K562 (cell line): Measurements from ENCODE around the gene TYMP. TPM values are rescaled to one million over a fixed set of nuclear protein-coding genes. Genes with fewer than 3 reads are reported as not detected.

Experiments used
- ATAC-seq: fragments of 200-7000 bp; cut with Tn5 transposase; 3 replicates; pipeline ENCODE4 v1.9.1; 2020; ENCODE audit warnings: moderate library complexity
- BruUV-seq: library from RNA; stranded (reverse); fragments of 400-500 nt; replicated peaks from 2 replicates; lab custom pipeline; 2021; lab: Mats Ljungman, UMichigan
- CTCF ChIA-PET: fragments of 300-600 bp; formaldehyde crosslinking; extraction: SDS; loops from one replicate; lab custom pipeline; 2021; ENCODE audit warnings: low intra/inter-chr PET ratio; lab: Yijun Ruan, JAX
- POLR2A ChIA-PET: fragments of 300-600, 350-650 bp; sonication (Branson Sonifier 250); formaldehyde crosslinking; extraction: SDS; loops from one replicate; lab custom pipeline; 2021; ENCODE audit warnings: antibody characterized with exemption, inconsistent platforms; lab: Yijun Ruan, JAX
- DNase-seq, 4 experiments: peaks; one replicate each; pipeline versions ENCODE4 v3.0.0 to v3.0.0-alpha.2; 2011 to 2018; ENCODE audit warnings: low spot score in 3 of 4, mixed read lengths in 3 of 4; ENCODE audit errors: extremely low read depth in 1 of 4
- FAIRE-seq: peaks from 2 replicates; lab custom pipeline; 2011; peaks lifted over from hg19 to GRCh38; lab: Jason Lieb, UNC
- H2AFZ ChIP-seq: 2 replicates; pipeline ENCODE4 v1.6.0; 2011; ENCODE audit warnings: low read depth, low read length, control low read depth, inconsistent platforms
- H3K27ac ChIP-seq: fragments of 200-600 bp; 3 replicates; pipeline ENCODE4 v1.8.0; 2011; ENCODE audit warnings: low read depth, mild to moderate bottlenecking, control low read depth, inconsistent platforms, low read length, moderate library complexity, mixed read lengths; ENCODE audit errors: extremely low read depth
- H3K27me3 ChIP-seq, 2 experiments: fragments of 300-600 bp in 1 of 2; 2 replicates in 1 of 2; 3 replicates in 1 of 2; pipeline versions ENCODE4 v1.6.0 to v1.8.0; 2011; ENCODE audit warnings: inconsistent platforms in 2 of 2, low read length in 2 of 2, mild to moderate bottlenecking in 1 of 2, mixed read lengths in 1 of 2, moderate library complexity in 1 of 2; ENCODE audit not compliant: control insufficient read depth in 2 of 2, insufficient read depth in 2 of 2
- H3K36me3 ChIP-seq: fragments of 300-600 bp; 3 replicates; pipeline ENCODE4 v1.8.0; 2011; ENCODE audit warnings: mild to moderate bottlenecking, low read length, inconsistent platforms; ENCODE audit not compliant: control insufficient read depth, insufficient read depth
- H3K4me1 ChIP-seq, 2 experiments: fragments of 200-600 bp in 1 of 2; replicated peaks in 1 of 2; 2 replicates in 1 of 2; 3 replicates in 1 of 2; pipeline versions ENCODE4 v1.5.1 to v1.8.0; 2011; ENCODE audit warnings: inconsistent platforms in 2 of 2, low read length in 2 of 2, mild to moderate bottlenecking in 1 of 2, mixed read lengths in 1 of 2, moderate library complexity in 1 of 2; ENCODE audit not compliant: control insufficient read depth in 2 of 2, insufficient read depth in 2 of 2
- H3K4me2 ChIP-seq: 2 replicates; pipeline ENCODE4 v1.6.1; 2011; ENCODE audit warnings: low read length, control low read depth, inconsistent platforms, mixed read lengths; ENCODE audit not compliant: insufficient read depth
- H3K4me3 ChIP-seq: fragments of 200-600 bp; sonication (generic), shearing (Covaris generic); 2 replicates; pipeline ENCODE4 v1.5.1; 2016; ENCODE audit warnings: control low read depth, inconsistent platforms
- H3K79me2 ChIP-seq: fragments of 200-600 bp; 3 replicates; pipeline ENCODE4 v1.8.0; 2011; ENCODE audit warnings: low read length, inconsistent platforms; ENCODE audit not compliant: control insufficient read depth, insufficient read depth
- H3K9ac ChIP-seq, 2 experiments: 2 replicates each; pipeline versions ENCODE4 v1.6.0 to v1.6.1; 2011; ENCODE audit warnings: low read depth in 2 of 2, low read length in 2 of 2, control low read depth in 1 of 2, inconsistent platforms in 1 of 2, mild to moderate bottlenecking in 1 of 2, mixed read lengths in 1 of 2; ENCODE audit not compliant: insufficient read depth in 1 of 2
- H3K9me1 ChIP-seq: one replicate; pipeline ENCODE4 v1.6.0; 2011; ENCODE audit warnings: inconsistent platforms, mild to moderate bottlenecking, low read length, moderate library complexity; ENCODE audit not compliant: control insufficient read depth, insufficient read depth
- H3K9me3 ChIP-seq: replicated peaks from 2 replicates; pipeline ENCODE4 v1.5.1; 2011; ENCODE audit warnings: low read depth, low read length, inconsistent platforms; ENCODE audit not compliant: control insufficient read depth, insufficient read depth
- H4K20me1 ChIP-seq: replicated peaks from 2 replicates; pipeline ENCODE4 v1.6.1; 2011; ENCODE audit warnings: low read length, inconsistent platforms, mixed read lengths; ENCODE audit not compliant: control insufficient read depth, insufficient read depth
- CHCHD3 ChIP-seq: fragments of 250-450 bp; sonication (Bioruptor Pico); IDR thresholded peaks from 2 replicates; pipeline ENCODE4 v2.1.2; 2022; ENCODE audit warnings: mild to moderate bottlenecking
- CLOCK ChIP-seq: fragments of 250-450 bp; sonication (Bioruptor Pico); IDR thresholded peaks from 2 replicates; pipeline ENCODE4 v1.4.0; 2020; ENCODE audit warnings: mild to moderate bottlenecking, moderate library complexity, borderline replicate concordance
- DNMT1 ChIP-seq: fragments of 450-650 bp; IDR thresholded peaks from 2 replicates; pipeline ENCODE4 v1.6.1; 2016; ENCODE audit warnings: antibody characterized with exemption, mild to moderate bottlenecking
- ELF4 ChIP-seq: fragments of 450-650 bp; formaldehyde crosslinking; IDR thresholded peaks from 2 replicates; pipeline ENCODE4 v1.4.0; 2022; ENCODE audit warnings: missing genetic modification characterization
- HINFP ChIP-seq: fragments of 450-650 bp; conservative IDR thresholded peaks from 2 replicates; pipeline ENCODE4 v1.6.1; 2016; ENCODE audit warnings: missing genetic modification characterization, low read depth, mild to moderate bottlenecking, control low read depth, missing compliant biosample characterization
- HMGXB4 ChIP-seq: sonication (generic); formaldehyde crosslinking; IDR thresholded peaks from 2 replicates; pipeline ENCODE4 v1.8.1; 2023; ENCODE audit warnings: mild to moderate bottlenecking, missing genetic modification reagents
- MEIS2 ChIP-seq: fragments of 450-650 bp; IDR thresholded peaks from 2 replicates; pipeline ENCODE4 v1.6.1; 2014; ENCODE audit warnings: mild to moderate bottlenecking; ENCODE audit not compliant: partially characterized antibody
- MXD1 ChIP-seq: fragments of 250-450 bp; sonication (Bioruptor Pico); IDR thresholded peaks from 2 replicates; pipeline ENCODE4 v1.8.0; 2021; ENCODE audit warnings: borderline replicate concordance, mild to moderate bottlenecking, moderate library complexity; ENCODE audit not compliant: poor library complexity, severe bottlenecking
- NR0B1 ChIP-seq: fragments of 450-650 bp; IDR thresholded peaks from one replicate; pipeline ENCODE4 v1.6.1; 2018; ENCODE audit warnings: mild to moderate bottlenecking, moderate library complexity; ENCODE audit not compliant: partially characterized antibody
- PHF21A ChIP-seq: fragments of 450-650 bp; IDR thresholded peaks from 2 replicates; pipeline ENCODE4 v1.6.1; 2017; ENCODE audit warnings: low read depth, borderline replicate concordance
- SMC3 ChIP-seq: conservative IDR thresholded peaks from 2 replicates; pipeline ENCODE4 v1.6.1; 2011; ENCODE audit warnings: low read depth, low read length, improper control_type of control experiment; ENCODE audit not compliant: insufficient read depth
- TAF7 ChIP-seq: fragments of 450-650 bp; IDR thresholded peaks from 2 replicates; pipeline ENCODE4 v1.6.1; 2016; ENCODE audit warnings: missing genetic modification characterization, missing compliant biosample characterization
- ZNF184 ChIP-seq: sonication (generic); formaldehyde crosslinking; IDR thresholded peaks from 2 replicates; pipeline ENCODE4 v1.5.0; 2020; ENCODE audit warnings: missing genetic modification reagents
- WGBS: fragments of 100-300 bp; shearing (Covaris generic); methylation state at CpG from one replicate; pipeline ENCODE4 v1.1.6; 2016; ENCODE audit warnings: low coverage, mixed read lengths; ENCODE audit not compliant: insufficient coverage; ENCODE audit errors: missing lambda C conversion rate; 5-methylcytosine and 5-hydroxymethylcytosine counted together
- in situ Hi-C: fragments of 300-500 bp; cut with MboI; formaldehyde crosslinking; loops from 4 replicates; pipeline ENCODE4 v1.15.0; 2018; ENCODE audit warnings: inconsistent platforms, mixed read lengths
- intact Hi-C: fragments of 100-400 bp; cut with micrococcal nuclease; formaldehyde crosslinking; loops from 2 replicates; pipeline ENCODE4 v1.14.2; 2022
- polyA plus RNA-seq, 8 experiments: library from polyadenylated mRNA; depleted of rRNA in 4 of 8; stranded (reverse) in 5 of 8; unstranded in 3 of 8; fragments of >200 nt; fragmentation: Nextera tagmentation in 2 of 8; fragmentation: Illumina TruSeq in 1 of 8; extraction: Ambion mirVana in 2 of 8; extraction: Trizol in 1 of 8; gene quantifications; 2 replicates each; pipeline versions ENCODE4 v1.2.1 to v1.2.3, GENCODE V29; 2011 to 2014; ENCODE audit warnings: inconsistent platforms in 1 of 8, missing spikeins in 1 of 8
- total RNA-seq, 7 experiments: library from RNA; depleted of rRNA in 6 of 7; stranded (reverse); fragments of >200 nt in 6 of 7; fragmentation: Illumina TruSeq in 2 of 7; extraction: Trizol in 2 of 7; gene quantifications; 2 replicates each; pipeline versions ENCODE4 v1.2.1 to v1.2.3, GENCODE V29; 2011 to 2021; ENCODE audit warnings: low replicate concordance in 1 of 7

The TYMP gene
- total and polyA plus RNA-seq, 9 of the 15 experiments (the other 6 are each of a cell fraction or from before 2014, with no cell fraction given): 0.03 to 4.0 (median 2.4) TPM; not detected in 4

GRCh38 chr22:50573491-50574382 is 43.9 kb upstream of the TYMP start:
- ChIA-PET CTCF (no interaction called here), POLR2A (interaction anchor here (0.7 to 1.5 kb wide), 4 partner anchors 8 to 88 kb away, joined by 3 to 5 read pairs (median 3); no protein-coding TSS in a partner anchor)
- no peaks in the 10 kb centered on the region for H3K9me1 ChIP-seq
- BruUV-seq: no TSS peak
- no peaks in the 10 kb centered on the region for H4K20me1 ChIP-seq
- no peak overlapping the region for H3K4me3 ChIP-seq
- H3K4me2 ChIP-seq: no peak overlapping the region
- no peak overlapping the region for H3K27ac ChIP-seq
- intact Hi-C loops: no loop called here
- no peaks in the 10 kb centered on the region for H3K9me3 ChIP-seq
- DNase-seq (no peak), ATAC-seq (no peak), FAIRE-seq (no peak)
- 62% methylated on average over 16 of the region's 26 CpGs for whole genome bisulfite sequencing
- in situ Hi-C loops: no loop called here
- no peaks in the 10 kb centered on the region for H3K36me3 ChIP-seq
- H3K4me1 ChIP-seq: peaks cover 0 to 17% of the 10 kb centered on the region in 2 experiments; a peak in 3 of 5 replicates
- H3K27me3 ChIP-seq: no peaks in the 10 kb centered on the region
- no peaks in the 10 kb centered on the region for H3K79me2 ChIP-seq
- no peak overlapping the region for H3K9ac ChIP-seq
- H2AFZ ChIP-seq: no peak overlapping the region
- no peak for TF ChIP-seq NR0B1
- TF ChIP-seq CHCHD3 (CRISPR knock-in tag): no peak
- no peak for TF ChIP-seq HINFP (tag)
- TF ChIP-seq DNMT1: no peak
- TF ChIP-seq CLOCK (CRISPR knock-in tag): no peak
- TF ChIP-seq HMGXB4 (CRISPR knock-in tag): no peak
- TF ChIP-seq MXD1: no peak
- no peak for TF ChIP-seq ELF4 (CRISPR knock-in tag)
- TF ChIP-seq TAF7 (tag): no peak
- no peak for TF ChIP-seq PHF21A
- no peak for TF ChIP-seq SMC3
- TF ChIP-seq ZNF184 (CRISPR knock-in tag): no peak
- no peak for TF ChIP-seq MEIS2
